HCT116 (cell line): ENCODE data around the gene SCN8A. TPM values are rescaled to one million over a fixed set of nuclear protein-coding genes. Genes with fewer than 3 reads are reported as not detected.

Experiments used
- ATAC-seq: fragments of 200-7000 bp; cut with Tn5 transposase; 2 replicates; pipeline ENCODE4 v1.9.1; 2020; ENCODE audit warnings: mild to moderate bottlenecking, moderate library complexity
- BruUV-seq: library from RNA; stranded (reverse); fragments of 400-500 nt; replicated peaks from 2 replicates; lab custom pipeline; 2021; lab: Mats Ljungman, UMichigan
- CTCF ChIA-PET: fragments of 300-600 bp; sonication (Branson Sonifier 250); formaldehyde crosslinking; loops from one replicate; lab custom pipeline; 2021; ENCODE audit warnings: antibody characterized with exemption; lab: Charles Lee
- POLR2A ChIA-PET: fragments of 300-600, 350-600 bp; sonication (Branson Sonifier 250); formaldehyde crosslinking; loops from one replicate; lab custom pipeline; 2021; ENCODE audit warnings: antibody characterized with exemption; lab: Charles Lee
- RAD21 ChIA-PET, 2 experiments: fragments of 300-600 bp; sonication (Branson Sonifier 250); formaldehyde crosslinking; loops; one replicate each; lab custom pipeline; 2023; ENCODE audit warnings: low total read pairs in 2 of 2; ENCODE audit not compliant: uncharacterized antibody in 2 of 2, unreplicated experiment in 2 of 2, low non-redundant PET in 1 of 2; lab: Charles Lee
- DNase-seq: peaks from one replicate; pipeline ENCODE4 v3.0.0-alpha.2; 2010; ENCODE audit warnings: low read depth, low spot score
- H2AFZ ChIP-seq: fragments of 200-600 bp; shearing (Covaris generic), sonication (generic); 2 replicates; pipeline ENCODE4 v1.6.1; 2017; ENCODE audit warnings: low read depth, mixed run types, mixed read lengths, antibody characterized with exemption, low read length; ENCODE audit not compliant: poor library complexity, severe bottlenecking
- H3K27ac ChIP-seq: 2 replicates; pipeline ENCODE4 v1.5.1; 2012; ENCODE audit warnings: low read depth, low read length
- H3K27me3 ChIP-seq: fragments of 200-600 bp; sonication (generic); 2 replicates; pipeline ENCODE4 v1.6.1; 2016; ENCODE audit warnings: mixed run types, low read length, mixed read lengths; ENCODE audit not compliant: insufficient read depth
- H3K36me3 ChIP-seq, 2 experiments: fragments of 200-500 bp in 1 of 2; fragments of 200-600 bp in 1 of 2; sonication (Bioruptor generic) in 1 of 2; sonication (generic) in 1 of 2; 2 replicates each; pipeline versions ENCODE4 v1.5.1 to v1.6.1; 2014 to 2016; ENCODE audit warnings: low read length in 2 of 2, inconsistent platforms in 1 of 2, mixed read lengths in 1 of 2, mixed run types in 1 of 2; ENCODE audit not compliant: insufficient read depth in 2 of 2, control insufficient read depth in 1 of 2
- H3K4me1 ChIP-seq, 2 experiments: fragments of 200-600 bp in 1 of 2; sonication (generic) in 1 of 2; 2 replicates each; pipeline versions ENCODE4 v1.5.1 to v1.6.1; 2012 to 2017; ENCODE audit warnings: low read length in 2 of 2, inconsistent platforms in 1 of 2, mild to moderate bottlenecking in 1 of 2, mixed read lengths in 1 of 2, mixed run types in 1 of 2, moderate library complexity in 1 of 2; ENCODE audit not compliant: insufficient read depth in 2 of 2, control insufficient read depth in 1 of 2
- H3K4me2 ChIP-seq: fragments of 200-600 bp; sonication (generic); 2 replicates; pipeline ENCODE4 v1.6.1; 2017; ENCODE audit warnings: mixed run types, low read length, mixed read lengths
- H3K4me3 ChIP-seq, 2 experiments: fragments of 200-600 bp in 1 of 2; sonication (generic) in 1 of 2; replicated peaks in 1 of 2; 2 replicates each; pipeline ENCODE4 v1.5.1; 2011 to 2016; ENCODE audit warnings: low read length in 2 of 2, control low read depth in 1 of 2, low read depth in 1 of 2, mild to moderate bottlenecking in 1 of 2, mixed read lengths in 1 of 2, mixed run types in 1 of 2
- H3K79me2 ChIP-seq: fragments of 200-600 bp; sonication (generic); 2 replicates; pipeline ENCODE4 v1.6.1; 2017; ENCODE audit warnings: mild to moderate bottlenecking, mixed run types, low read length, moderate library complexity, mixed read lengths; ENCODE audit not compliant: insufficient read depth
- H3K9ac ChIP-seq: fragments of 200-600 bp; sonication (generic); 2 replicates; pipeline ENCODE4 v1.6.1; 2016; ENCODE audit warnings: low read length, mixed read lengths
- H3K9me2 ChIP-seq: fragments of 200-600 bp; sonication (generic), shearing (Covaris generic); 2 replicates; pipeline ENCODE4 v1.6.1; 2017; ENCODE audit warnings: mixed run types, mild to moderate bottlenecking, moderate library complexity; ENCODE audit not compliant: insufficient read depth
- H3K9me3 ChIP-seq, 2 experiments: fragments of 200-500 bp in 1 of 2; fragments of 200-600 bp in 1 of 2; sonication (Bioruptor generic) in 1 of 2; sonication (generic) in 1 of 2; 2 replicates each; pipeline ENCODE4 v1.6.1; 2014 to 2017; ENCODE audit warnings: low read length in 2 of 2, mixed read lengths in 2 of 2, inconsistent platforms in 1 of 2, low read depth in 1 of 2, mild to moderate bottlenecking in 1 of 2, mixed run types in 1 of 2, moderate library complexity in 1 of 2; ENCODE audit not compliant: control insufficient read depth in 1 of 2, insufficient read depth in 1 of 2
- H4K20me1 ChIP-seq: fragments of 200-600 bp; sonication (generic), shearing (Covaris generic); 2 replicates; pipeline ENCODE4 v1.6.1; 2017; ENCODE audit warnings: mixed run types, mild to moderate bottlenecking, moderate library complexity; ENCODE audit not compliant: insufficient read depth
- ATF3 ChIP-seq: IDR thresholded peaks from 2 replicates; pipeline ENCODE4 v1.6.1; 2012
- CBX3 ChIP-seq: IDR thresholded peaks from 2 replicates; pipeline ENCODE4 v1.6.1; 2012; ENCODE audit warnings: low read depth
- CTCF ChIP-seq, 3 experiments: fragments of 200-600 bp in 1 of 3; sonication (generic) in 1 of 3; IDR thresholded peaks in 2 of 3; conservative IDR thresholded peaks in 1 of 3; 2 replicates each; pipeline ENCODE4 v1.5.1; 2012 to 2017; ENCODE audit warnings: low read depth in 2 of 3, low read length in 2 of 3, antibody characterized with exemption in 1 of 3, borderline replicate concordance in 1 of 3, control low read depth in 1 of 3, mild to moderate bottlenecking in 1 of 3, mixed read lengths in 1 of 3, mixed run types in 1 of 3, moderate library complexity in 1 of 3; ENCODE audit not compliant: insufficient read depth in 1 of 3
- EGR1 ChIP-seq: IDR thresholded peaks from 2 replicates; pipeline ENCODE4 v1.6.1; 2012; ENCODE audit warnings: low read depth
- ELF1 ChIP-seq: IDR thresholded peaks from 2 replicates; pipeline ENCODE4 v1.6.1; 2012; ENCODE audit warnings: low read depth, borderline replicate concordance
- EZH2 ChIP-seq: fragments of 200-600 bp; sonication (generic); IDR thresholded peaks from 2 replicates; pipeline ENCODE4 v1.6.1; 2017; ENCODE audit warnings: antibody characterized with exemption, mixed run types
- FOSL1 ChIP-seq: IDR thresholded peaks from 2 replicates; pipeline ENCODE4 v1.6.1; 2012; ENCODE audit warnings: low read depth
- JUND ChIP-seq: IDR thresholded peaks from 2 replicates; pipeline ENCODE4 v1.6.1; 2012
- POLR2A ChIP-seq: IDR thresholded peaks from 2 replicates; pipeline ENCODE4 v1.7.0; 2011; ENCODE audit warnings: borderline replicate concordance; ENCODE audit not compliant: insufficient read depth, insufficient read length; ENCODE audit errors: extremely low read depth
- POLR2AphosphoS5 ChIP-seq: IDR thresholded peaks from 2 replicates; pipeline ENCODE4 v1.6.1; 2011; ENCODE audit warnings: mild to moderate bottlenecking, low read depth, low read length, moderate library complexity
- RAD21 ChIP-seq: IDR thresholded peaks from 2 replicates; pipeline ENCODE4 v1.6.1; 2012; ENCODE audit warnings: low read depth, mild to moderate bottlenecking
- SIN3A ChIP-seq: IDR thresholded peaks from 2 replicates; pipeline ENCODE4 v1.6.1; 2012; ENCODE audit warnings: low read depth
- SRF ChIP-seq: IDR thresholded peaks from 2 replicates; pipeline ENCODE4 v1.6.1; 2012; ENCODE audit warnings: low read depth
- YY1 ChIP-seq: IDR thresholded peaks from 2 replicates; pipeline ENCODE4 v1.6.1; 2011; ENCODE audit warnings: low read length, low read depth, moderate library complexity, mild to moderate bottlenecking; ENCODE audit not compliant: insufficient replicate concordance; ENCODE audit errors: extremely low read depth
- ZBTB33 ChIP-seq: IDR thresholded peaks from 2 replicates; pipeline ENCODE4 v1.6.1; 2011; ENCODE audit warnings: mild to moderate bottlenecking, low read length, moderate library complexity; ENCODE audit not compliant: insufficient replicate concordance; ENCODE audit errors: extremely low read depth
- intact Hi-C: fragments of 100-400 bp; cut with micrococcal nuclease; formaldehyde crosslinking; loops from 2 replicates; pipeline ENCODE4 v1.10.0; 2022
- total RNA-seq: library from RNA; stranded (reverse); gene quantifications from one replicate; pipeline ENCODE4 v1.2.1, GENCODE V29; 2021; ENCODE audit not compliant: unreplicated experiment

SCN8A gene
- total RNA-seq, 1 experiment from 2014 or later = 7.1 TPM

GRCh38 chr12:51695241-51696010 is 104.4 kb downstream of the SCN8A start:
- no peak for ATAC-seq

More at GRCh38 chr12:51695241-51696010, 104.4 kb downstream of the SCN8A start:
- CTCF ChIA-PET = interaction anchor here (1.4 kb wide), 1 partner anchor 11 kb away, joined by 3 read pairs; no protein-coding TSS in a partner anchor
- POLR2A ChIA-PET = no interaction called here
- RAD21 ChIA-PET = no interaction called here
- Histone ChIP-seq H3K9me3 (no peaks in the 10 kb centered on the region), H3K36me3 (no peaks in the 10 kb centered on the region), H3K27ac (no peak overlapping the region), H2AFZ (no peak overlapping the region), H3K9ac (no peak overlapping the region), H3K4me1 (no peaks in the 10 kb centered on the region), H3K4me3 (no peak overlapping the region)
- intact Hi-C loops = no loop called here
- no peak for DNase-seq
- no peak for TF ChIP-seq POLR2AphosphoS5
- TF ChIP-seq ELF1 = no peak
- TF ChIP-seq ZBTB33 = no peak
- no peak for TF ChIP-seq ATF3
- no peak for TF ChIP-seq JUND
- no peak for TF ChIP-seq FOSL1
- TF ChIP-seq SIN3A = no peak
- no peak for TF ChIP-seq EGR1
- TF ChIP-seq YY1 = no peak
- TF ChIP-seq POLR2A = no peak
- TF ChIP-seq SRF = no peak
- no peak for TF ChIP-seq CBX3
- no peak for TF ChIP-seq CTCF (IDR thresholded peaks at IDR 0.05 in 2 of 3, conservative IDR thresholded peaks at IDR 0.05 in 1 of 3; ENCODE audit: borderline replicate concordance in 1 of 3, insufficient read depth in 1 of 3, low read depth in 2 of 3, low read length in 2 of 3)
- no peak for TF ChIP-seq EZH2
- TF ChIP-seq RAD21 = no peak
- TF ChIP-seq, all 23 proteins: peak for 0
- no TSS peak for BruUV-seq
- no peaks in the 10 kb centered on the region for H3K27me3 ChIP-seq
- H3K79me2 ChIP-seq = no peaks in the 10 kb centered on the region
- H3K9me2 ChIP-seq = no peaks in the 10 kb centered on the region
- H3K4me2 ChIP-seq = no peak overlapping the region
- no peaks in the 10 kb centered on the region for H4K20me1 ChIP-seq
